HFFc6 (cell line): ENCODE results near the gene TRAPPC3L. TPM values are rescaled to one million over a fixed set of nuclear protein-coding genes. Genes with fewer than 3 reads are reported as not detected.

Source experiments
- DNase-seq: peaks from one replicate; pipeline ENCODE4 v3.0.0-alpha.2; 2018
- H3K27ac Mint-ChIP-seq: 2 replicates; pipeline ENCODE4 v1.8.0; 2020; ENCODE audit warnings: mild to moderate bottlenecking, mixed read lengths
- H3K27me3 Mint-ChIP-seq: 2 replicates; pipeline ENCODE4 v1.8.0; 2021; ENCODE audit warnings: mild to moderate bottlenecking, moderate library complexity, mixed read lengths; ENCODE audit not compliant: insufficient read depth
- H3K36me3 Mint-ChIP-seq: 2 replicates; pipeline ENCODE4 v1.8.0; 2021; ENCODE audit warnings: low read depth, mixed read lengths
- H3K4me1 Mint-ChIP-seq: 2 replicates; pipeline ENCODE4 v1.8.0; 2020; ENCODE audit warnings: low read depth, mixed read lengths
- H3K4me3 Mint-ChIP-seq: 2 replicates; pipeline ENCODE4 v1.8.0; 2020; ENCODE audit warnings: mild to moderate bottlenecking, moderate library complexity, mixed read lengths
- H3K9me3 Mint-ChIP-seq: 2 replicates; pipeline ENCODE4 v1.8.0; 2020; ENCODE audit warnings: mild to moderate bottlenecking, mixed read lengths
- CTCF ChIP-seq: fragments of 200-600 bp; sonication (generic); IDR thresholded peaks from 2 replicates; pipeline ENCODE4 v1.5.0; 2021; ENCODE audit warnings: antibody characterized with exemption, mild to moderate bottlenecking
- total RNA-seq, 6 experiments: library from RNA; stranded (reverse); fragmentation: NEBNext Ultra II Directional; extraction: Animal tissue kit (Norgen Biotek cat#: 25700); gene quantifications; 2 replicates in 1 of 6; 3 replicates in 5 of 6; pipeline ENCODE4 v1.2.3, GENCODE V29; 2021

Gene TRAPPC3L
- total RNA-seq, 6 experiments from 2014 or later = 0.15 to 0.45 (median 0.32) TPM

GRCh38 chr6:116475141-116475540 lies 70.3 kb downstream of the TRAPPC3L start:
- Mint-ChIP-seq H3K27ac (no peak overlapping the region), H3K36me3 (no peaks in the 10 kb centered on the region), H3K9me3 (no peaks in the 10 kb centered on the region), H3K4me3 (no peak overlapping the region), H3K4me1 (peaks cover 28% of the 10 kb centered on the region), H3K27me3 (no peaks in the 10 kb centered on the region)
- TF ChIP-seq CTCF = no peak
- DNase-seq = no peak

- Mint-ChIP-seq H3K36me3 (no peaks in the 10 kb centered on the region; the same call in 1 of the 2 replicates), H3K9me3 (no peaks in the 10 kb centered on the region), H3K27ac (no peak overlapping the region), H3K27me3 (no peaks in the 10 kb centered on the region; the same call in 1 of the 2 replicates), H3K4me3 (no peak overlapping the region), H3K4me1 (peaks cover 28% of the 10 kb centered on the region)
- DNase-seq = no peak
- TF ChIP-seq CTCF = no peak
These were observed 72.8 kb downstream of the TRAPPC3L start for GRCh38 chr6:116472706-116473105.

- H3K27ac Mint-ChIP-seq = no peak overlapping the region
- TF ChIP-seq CTCF = no peak
- H3K4me1 Mint-ChIP-seq = peaks cover 24% of the 10 kb centered on the region
- no peaks in the 10 kb centered on the region for H3K9me3 Mint-ChIP-seq
- no peak overlapping the region for H3K4me3 Mint-ChIP-seq
- H3K27me3 Mint-ChIP-seq = no peaks in the 10 kb centered on the region; the same call in 1 of the 2 replicates
- no peaks in the 10 kb centered on the region; the same call in 1 of the 2 replicates for H3K36me3 Mint-ChIP-seq
- DNase-seq = no peak
These were observed 74.0 kb downstream of the TRAPPC3L start for GRCh38 chr6:116471531-116471930.

GRCh38 chr6:116468293-116468692 lies 77.2 kb downstream of the TRAPPC3L start:
- Mint-ChIP-seq H3K4me3 (no peak overlapping the region), H3K27ac (no peak overlapping the region), H3K27me3 (peaks cover 5% of the 10 kb centered on the region), H3K36me3 (no peaks in the 10 kb centered on the region; the same call in 1 of the 2 replicates), H3K4me1 (peaks cover 8% of the 10 kb centered on the region), H3K9me3 (no peaks in the 10 kb centered on the region)
- DNase-seq = no peak
- no peak for TF ChIP-seq CTCF

GRCh38 chr6:116467514-116467913 lies 78.0 kb downstream of the TRAPPC3L start:
- no peak for DNase-seq
- no peaks in the 10 kb centered on the region for H3K9me3 Mint-ChIP-seq
- H3K4me1 Mint-ChIP-seq = peaks cover 8% of the 10 kb centered on the region
- H3K27ac Mint-ChIP-seq = no peak overlapping the region
- H3K27me3 Mint-ChIP-seq = peaks cover 5% of the 10 kb centered on the region
- no peak for TF ChIP-seq CTCF
- no peaks in the 10 kb centered on the region; the same call in 1 of the 2 replicates for H3K36me3 Mint-ChIP-seq
- H3K4me3 Mint-ChIP-seq = no peak overlapping the region

GRCh38 chr6:116467096-116467495 lies 78.4 kb downstream of the TRAPPC3L start:
- peaks cover 6% of the 10 kb centered on the region; the same call in 1 of the 2 replicates for H3K4me1 Mint-ChIP-seq
- H3K27me3 Mint-ChIP-seq = peaks cover 5% of the 10 kb centered on the region
- DNase-seq = no peak
- no peak for TF ChIP-seq CTCF
- H3K4me3 Mint-ChIP-seq = no peak overlapping the region
- no peak overlapping the region for H3K27ac Mint-ChIP-seq
- no peaks in the 10 kb centered on the region; the same call in 1 of the 2 replicates for H3K36me3 Mint-ChIP-seq
- H3K9me3 Mint-ChIP-seq = no peaks in the 10 kb centered on the region
